GM21717 (cell line): Measurements from ENCODE around the gene MYOCD.

Experiments used
- ATAC-seq: cut with Tn5 transposase; IDR thresholded peaks from one replicate; pipeline ENCODE4 v1.9.1; 2021; ENCODE audit warnings: mild to moderate bottlenecking, moderate library complexity; ENCODE audit not compliant: unreplicated experiment

MYOCD gene

DNA sequence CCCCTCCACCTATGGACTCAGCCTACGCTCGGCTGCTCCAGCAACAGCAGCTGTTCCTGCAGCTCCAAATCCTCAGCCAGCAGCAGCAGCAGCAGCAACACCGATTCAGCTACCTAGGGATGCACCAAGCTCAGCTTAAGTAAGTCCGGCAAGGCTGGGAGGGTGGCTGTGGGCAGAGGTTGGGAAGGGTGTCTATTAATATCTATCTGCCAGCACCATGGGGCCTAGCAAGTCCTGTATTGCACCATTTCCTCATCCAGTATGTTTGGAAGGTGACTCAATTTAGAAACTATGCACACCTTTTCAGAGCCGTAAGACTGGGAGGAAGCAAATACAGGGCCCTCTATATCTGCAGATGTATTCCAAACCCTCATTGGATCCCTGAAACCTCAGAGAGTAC lies 78.6 kb downstream of the MYOCD start:
- ATAC-seq = no peak

DNA sequence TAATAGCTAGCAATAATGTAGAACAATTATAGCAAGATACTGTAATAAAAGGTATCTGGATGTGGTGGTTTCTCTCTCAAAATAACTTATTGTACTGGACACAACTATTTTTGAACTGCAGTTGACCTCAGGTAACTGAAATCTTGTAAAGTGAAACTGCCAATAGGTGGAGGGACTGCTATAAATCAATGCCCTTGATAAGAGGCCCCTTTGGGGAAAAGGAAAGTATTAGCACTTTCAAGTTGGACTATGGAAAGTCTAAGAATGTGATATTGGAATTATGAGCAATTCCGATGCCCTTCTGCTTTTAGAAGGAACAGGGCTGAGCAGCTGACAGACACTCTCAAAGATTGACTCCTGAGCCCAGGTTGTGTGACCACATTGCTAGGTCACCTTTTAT lies 79.1 kb downstream of the MYOCD start:
- no peak for ATAC-seq

DNA sequence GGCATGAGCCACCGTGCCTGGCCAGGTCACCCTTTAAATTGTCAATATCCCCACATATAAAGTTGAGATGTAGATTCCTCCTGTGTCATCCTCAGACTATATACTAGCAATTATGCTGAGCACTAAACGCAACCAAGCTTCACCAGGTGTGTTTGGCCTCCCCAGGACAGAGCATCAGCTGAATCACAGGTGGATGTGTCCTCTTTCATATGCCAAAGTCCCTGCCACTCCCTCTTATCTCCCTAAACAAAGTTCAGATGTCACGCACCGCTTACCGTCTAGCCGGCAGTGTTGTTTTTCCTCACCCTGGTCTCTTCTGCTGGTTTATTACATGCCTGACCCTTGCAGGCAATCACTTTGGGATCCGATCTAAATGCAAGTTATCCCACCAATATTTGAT lies 79.8 kb downstream of the MYOCD start:
- ATAC-seq = no peak

DNA sequence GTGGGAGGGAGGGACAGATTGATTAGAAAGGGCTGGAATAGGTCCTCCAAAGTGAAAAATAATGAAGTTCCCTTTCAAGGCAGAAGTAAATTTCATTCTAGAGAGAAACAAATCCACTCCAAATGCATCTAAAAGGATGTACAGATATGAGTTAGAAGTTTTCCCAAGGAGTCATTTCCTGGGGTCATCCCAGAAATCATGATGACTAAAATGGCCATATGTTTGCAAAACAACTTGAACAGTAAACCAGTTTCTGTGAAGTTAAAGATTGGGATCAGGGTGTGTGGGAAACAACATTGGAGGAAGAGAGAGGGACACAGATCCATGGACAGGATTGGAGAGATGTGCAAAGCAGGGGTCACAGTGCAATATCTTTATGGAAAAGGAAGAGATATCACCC lies 91.1 kb downstream of the MYOCD start:
- ATAC-seq = no peak

DNA sequence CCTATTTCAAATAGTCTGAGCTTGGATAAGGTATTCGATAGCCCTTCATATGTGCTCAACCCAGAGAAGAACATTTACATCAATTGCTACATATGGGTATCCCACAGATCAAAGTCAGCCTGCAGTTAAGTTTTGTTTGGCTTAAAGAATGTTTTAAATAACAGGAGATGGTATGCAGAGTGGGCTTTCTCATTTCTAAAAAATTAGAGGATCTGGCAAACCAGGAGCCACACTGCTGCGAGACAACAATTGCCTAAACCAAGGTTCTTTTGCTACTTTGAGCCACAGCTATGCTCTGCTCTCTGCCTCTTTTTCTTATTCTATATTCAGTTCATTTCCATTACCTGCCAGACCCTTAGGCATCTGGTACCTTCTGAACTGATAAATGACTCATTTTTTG lies 93.4 kb downstream of the MYOCD start:
- no peak for ATAC-seq

DNA sequence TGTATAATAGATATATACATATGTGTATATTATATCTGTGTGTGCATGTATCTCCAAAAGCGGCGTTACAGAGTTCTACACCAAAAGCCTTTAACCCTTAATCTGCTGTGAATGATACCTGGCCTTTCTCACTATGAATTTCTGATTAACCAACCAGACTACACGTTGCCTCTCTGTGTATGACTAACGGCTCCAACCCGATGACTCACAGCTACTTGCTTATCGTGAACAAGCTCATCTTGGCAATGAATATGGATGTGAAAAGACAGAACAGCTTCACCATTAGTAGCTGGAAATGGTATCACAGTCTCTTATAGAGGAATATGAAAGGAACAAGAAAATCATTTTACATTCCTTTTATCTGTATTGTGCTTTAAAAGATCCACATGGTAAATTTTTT lies 99.9 kb downstream of the MYOCD start:
- no peak for ATAC-seq

DNA sequence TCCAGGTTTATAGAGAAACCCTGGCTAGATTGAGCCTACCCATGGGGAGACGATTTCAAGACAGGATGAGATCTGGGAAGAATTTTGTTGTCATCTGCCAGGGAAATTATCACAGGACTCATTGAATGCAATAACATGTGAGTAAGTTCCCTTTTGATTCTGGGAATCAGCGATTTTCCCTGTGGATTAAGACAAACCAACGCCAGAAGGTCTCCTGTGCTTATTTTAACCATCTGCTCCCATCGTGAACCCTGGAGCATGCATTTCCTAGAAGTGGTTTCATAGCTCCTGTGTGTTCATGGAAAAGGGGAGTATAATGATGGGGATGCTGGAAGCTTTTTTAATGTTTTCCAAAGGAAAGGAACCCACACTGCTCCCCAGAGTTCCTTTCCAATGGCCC lies 102.6 kb downstream of the MYOCD start:
- ATAC-seq = no peak

DNA sequence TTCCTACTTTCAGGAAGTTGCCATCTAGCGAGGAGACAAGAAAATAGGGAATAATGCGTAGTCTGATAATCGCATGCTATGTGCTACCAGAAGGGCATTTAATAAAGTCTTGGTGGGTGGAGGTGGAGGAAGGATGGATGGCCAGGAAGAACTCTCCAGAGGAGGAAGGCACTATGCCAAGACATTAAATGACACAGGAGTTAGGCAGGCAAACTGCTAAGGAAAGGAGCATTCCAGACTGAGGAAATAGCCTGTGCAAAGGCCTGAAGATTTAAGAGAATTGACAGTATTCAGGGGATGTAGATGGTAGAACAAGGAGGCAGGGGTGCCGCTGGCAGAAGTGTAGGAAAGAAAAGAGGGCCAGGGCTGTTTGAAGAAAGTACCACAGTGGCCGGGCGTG lies 104.3 kb downstream of the MYOCD start:
- ATAC-seq = no peak

DNA sequence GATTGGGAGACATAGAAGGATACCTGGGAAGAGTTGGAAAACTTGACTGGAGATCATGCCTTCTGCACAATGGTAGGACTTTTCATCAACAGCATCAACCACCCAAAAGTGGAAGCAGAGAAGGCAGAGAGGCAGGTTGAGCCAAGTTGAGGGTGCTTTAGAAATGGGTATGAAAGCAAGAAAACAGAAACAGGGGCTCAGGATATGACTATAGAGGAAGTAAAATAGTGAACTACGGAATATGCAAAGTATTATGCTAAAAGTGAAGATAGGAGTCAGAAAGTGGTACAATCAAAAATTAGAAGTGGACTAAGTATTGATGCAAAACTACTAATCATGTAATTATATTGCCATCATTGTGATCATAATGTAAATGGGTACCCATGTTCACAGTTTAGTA lies 107.5 kb downstream of the MYOCD start:
- ATAC-seq = no peak

DNA sequence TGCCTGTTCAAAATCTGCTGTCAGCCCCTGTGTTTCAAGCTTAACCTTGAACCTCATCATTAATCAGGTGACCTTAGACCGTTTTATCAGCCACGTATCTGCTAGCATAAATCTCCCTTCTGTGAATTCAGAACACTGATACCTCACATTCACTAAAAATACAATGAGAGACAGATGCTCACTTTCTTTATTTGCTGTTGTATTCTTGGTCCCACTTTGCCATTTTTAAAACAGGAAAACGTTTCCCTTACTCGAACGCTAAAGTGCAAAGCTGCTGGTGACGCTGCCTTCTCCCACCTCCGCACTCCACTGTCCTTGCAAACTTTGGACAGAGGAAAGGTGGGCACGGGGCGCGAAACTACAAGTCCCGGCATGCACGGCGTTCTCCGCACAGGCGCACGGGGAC lies 123.4 kb downstream of the MYOCD start:
- peak; percentile 82 for ATAC-seq

DNA sequence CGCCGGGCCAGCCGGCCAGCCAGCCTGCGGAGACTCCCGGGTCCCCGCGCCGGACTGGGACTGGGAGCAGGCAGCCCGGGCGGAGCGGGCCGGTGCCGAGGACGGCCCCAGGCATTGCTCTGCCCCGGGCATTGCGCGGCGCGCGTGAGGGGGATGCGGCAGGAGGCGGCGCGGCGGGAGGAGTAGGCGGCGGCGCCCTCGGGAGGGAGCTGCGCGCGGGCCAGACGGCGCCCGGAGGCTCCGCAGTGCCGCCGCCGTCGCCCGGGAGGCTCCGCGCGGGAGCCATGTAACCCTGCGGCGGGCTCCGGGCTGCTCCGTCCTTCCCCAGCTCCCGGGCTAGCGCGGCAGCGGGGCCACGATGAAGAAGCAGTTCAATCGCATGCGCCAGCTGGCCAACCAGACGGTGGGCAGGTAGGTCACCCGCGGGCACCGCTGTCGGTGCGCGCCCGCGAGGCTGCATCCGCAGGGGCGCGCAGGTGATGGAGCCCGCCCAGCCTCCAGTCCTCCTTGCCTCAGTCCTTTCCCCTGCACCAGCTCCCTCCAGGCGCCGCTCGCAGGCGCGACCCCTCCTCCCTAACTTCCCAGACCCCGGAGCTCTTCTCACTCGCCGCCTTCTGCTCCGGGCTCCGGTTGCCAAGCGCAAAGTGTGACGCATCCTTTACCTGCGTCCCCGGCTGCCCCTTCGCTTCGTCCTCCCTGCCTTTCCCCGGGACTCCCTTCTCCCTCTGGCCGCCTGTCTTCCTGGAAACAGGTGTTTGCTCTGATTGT lies 124.0 kb downstream of the MYOCD start, which contains the start of gene ARHGAP44:
Gene ARHGAP44, plus strand, starts transcription at position 18 of the 768 bp plus-strand sequence. Its CDS starts 341 bp downstream, at position 359.
- ATAC-seq = peak; percentile 66

DNA sequence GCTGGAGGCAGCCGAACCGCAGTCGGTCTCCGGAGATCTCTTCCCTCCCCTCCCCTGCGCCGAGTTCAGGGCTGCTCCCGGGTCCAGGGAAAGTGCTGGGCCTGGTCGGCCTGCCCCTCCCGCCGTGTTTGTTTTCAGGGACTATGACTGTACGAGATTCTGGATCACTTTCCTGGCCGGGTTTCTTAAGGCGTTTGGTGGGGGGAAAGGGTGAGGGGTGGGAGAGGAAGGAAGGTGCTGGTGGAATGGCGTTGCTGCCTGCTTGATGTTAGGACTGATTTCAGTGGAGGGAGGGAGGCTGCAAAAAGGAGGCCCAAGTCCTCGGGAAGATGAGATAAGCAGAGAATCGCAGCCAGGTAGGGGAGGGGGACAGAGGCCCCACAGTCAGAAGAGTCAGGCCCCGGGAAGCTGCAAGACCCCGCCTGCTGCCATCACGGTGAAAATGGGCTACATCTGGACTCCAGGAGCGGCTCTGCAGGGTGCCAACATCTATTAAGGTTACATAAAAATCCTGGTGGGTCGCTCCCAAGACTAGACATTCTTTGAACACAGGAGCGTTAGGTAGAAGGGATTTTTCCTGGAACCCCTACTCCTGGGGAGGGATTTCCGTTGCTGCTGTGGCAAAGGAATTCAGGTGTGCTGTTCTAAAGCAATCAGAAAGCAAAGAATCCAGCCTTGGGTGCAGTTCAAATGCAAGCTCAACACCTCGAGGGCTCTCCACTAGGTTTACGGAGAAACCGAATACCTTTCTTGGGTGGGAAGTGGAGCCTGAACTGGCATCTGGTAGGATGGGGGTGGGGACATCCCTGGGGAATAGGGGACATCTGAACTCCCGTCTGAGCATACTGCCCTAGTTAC lies 124.8 kb downstream of the MYOCD start:
- ATAC-seq = no peak

DNA sequence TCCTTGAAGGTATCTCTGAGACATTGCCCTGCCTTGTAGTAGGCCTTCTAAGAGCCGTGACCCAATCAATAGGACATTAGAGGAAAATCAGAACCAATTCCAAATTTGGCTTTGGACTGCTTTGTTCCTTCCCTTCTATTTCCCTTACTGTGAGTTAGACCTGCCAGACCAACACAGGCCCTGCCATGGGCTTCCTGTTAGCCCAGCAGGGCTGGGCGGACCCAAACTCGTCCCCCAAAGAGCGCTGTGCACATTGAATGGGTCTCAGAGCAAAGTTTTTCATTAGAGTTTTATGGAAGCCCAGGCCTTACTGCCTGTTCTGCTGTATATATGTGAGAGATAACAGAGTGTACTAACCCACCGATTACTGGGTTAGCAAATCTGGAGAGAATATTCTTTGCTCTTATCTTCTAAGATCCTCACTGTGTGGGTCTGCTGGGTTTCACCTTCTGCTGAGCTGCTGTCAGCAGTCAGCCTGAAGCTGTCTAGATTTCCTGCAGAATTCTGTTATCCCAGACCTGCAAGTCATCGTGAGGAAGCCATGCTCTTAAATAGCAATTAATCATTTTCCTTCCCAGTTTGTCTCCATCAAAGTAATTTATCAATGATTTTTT lies 129.3 kb downstream of the MYOCD start:
- no peak for ATAC-seq

DNA sequence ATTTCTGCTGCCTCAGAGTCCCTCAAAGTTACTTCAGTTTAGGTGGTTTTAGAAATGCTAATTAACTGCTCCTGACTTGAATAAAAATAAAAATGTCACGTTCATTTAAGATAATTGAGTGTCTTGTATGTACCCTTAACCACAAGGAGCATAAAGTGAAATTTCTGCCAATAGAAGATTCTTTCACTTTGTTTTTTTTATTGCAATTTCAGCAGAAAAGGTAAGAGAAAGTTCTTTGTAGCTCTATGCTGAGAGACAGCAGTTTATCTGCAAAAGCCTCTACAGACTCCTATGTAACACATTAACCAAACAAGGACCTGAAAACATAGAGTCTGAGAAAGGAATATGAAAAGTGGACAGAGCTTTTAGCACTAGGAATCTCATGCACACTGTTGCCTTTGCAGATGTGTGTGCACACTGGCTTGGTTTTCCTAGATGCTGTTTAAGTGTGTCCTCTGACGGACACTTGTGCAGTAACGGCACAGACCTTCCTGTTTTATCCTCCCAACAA lies 135.2 kb downstream of the MYOCD start:
- no peak for ATAC-seq

DNA sequence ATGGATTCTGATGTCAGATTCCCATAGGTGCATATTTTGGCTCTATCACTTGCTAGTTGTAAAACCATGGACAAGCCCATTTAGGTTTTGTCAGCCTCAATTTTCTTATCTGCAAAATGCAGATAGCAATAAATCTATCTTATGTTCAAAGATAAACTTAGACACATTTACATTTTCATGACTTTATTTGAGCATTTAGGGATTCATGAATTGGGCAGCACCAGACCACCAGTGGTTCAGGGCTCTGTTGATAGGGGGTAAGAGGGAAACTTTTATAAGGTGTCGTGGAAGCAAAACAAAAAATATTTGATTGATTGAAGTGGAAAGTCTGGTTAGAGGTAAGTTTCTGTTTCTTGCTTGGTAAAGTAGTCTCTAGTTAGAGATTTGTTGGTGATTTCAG lies 140.9 kb downstream of the MYOCD start:
- ATAC-seq = no peak

DNA sequence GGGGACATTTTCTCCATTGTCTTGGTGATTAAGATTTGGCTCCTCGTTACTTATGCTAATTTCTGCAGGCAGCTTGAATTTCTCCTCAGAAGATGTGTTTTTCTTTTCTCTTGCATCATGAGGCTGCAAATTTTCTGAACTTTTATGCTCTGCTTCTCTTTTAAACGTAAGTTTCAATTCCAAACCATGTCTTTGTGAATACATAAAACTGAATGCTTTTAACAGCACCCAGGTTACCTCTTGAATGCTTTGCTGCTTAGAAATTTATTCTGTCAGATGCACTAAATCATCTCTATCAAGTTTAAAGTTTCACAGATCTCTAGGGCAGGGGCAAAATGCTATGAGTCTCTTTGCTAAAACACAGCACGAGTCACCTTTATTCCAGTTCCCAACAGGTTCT lies 143.0 kb downstream of the MYOCD start:
- no peak for ATAC-seq

DNA sequence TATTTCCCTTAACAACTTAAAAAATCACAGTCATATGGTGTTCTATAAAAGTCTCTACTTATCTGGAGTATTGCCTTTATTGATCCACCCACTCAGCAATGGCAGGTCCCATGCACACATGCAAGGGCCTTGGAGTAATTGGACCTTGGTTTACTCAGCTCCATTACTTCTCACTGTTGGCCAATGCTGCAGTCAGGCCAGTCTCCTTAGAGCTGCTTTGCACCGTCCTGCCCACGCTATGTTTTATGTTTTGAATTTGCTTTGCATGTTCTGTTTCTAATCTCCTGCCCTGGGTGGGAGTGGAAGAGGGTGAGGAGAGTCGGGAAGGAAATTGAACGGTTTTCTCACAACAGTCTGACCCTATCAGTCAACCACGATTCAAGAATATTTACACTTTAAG lies 147.2 kb downstream of the MYOCD start:
- ATAC-seq = no peak

DNA sequence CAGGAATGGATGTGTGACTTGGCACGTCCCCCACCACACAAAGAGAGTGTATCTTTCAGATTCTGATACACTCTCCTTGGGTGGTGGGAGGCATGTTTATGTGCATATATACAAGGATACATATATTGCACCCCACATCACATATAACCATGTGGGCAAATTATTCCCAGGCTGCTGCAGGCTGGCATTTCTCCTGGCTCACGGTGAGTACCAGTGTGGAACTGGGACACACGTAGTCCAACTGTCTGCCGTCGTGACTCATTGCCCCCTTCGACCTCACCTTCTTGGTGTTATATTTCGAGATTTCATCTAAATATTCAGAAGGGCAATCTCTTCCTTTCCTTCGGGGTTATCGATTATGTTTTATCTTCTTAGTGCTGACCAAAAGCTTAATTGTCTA lies 148.0 kb downstream of the MYOCD start:
- no peak for ATAC-seq

DNA sequence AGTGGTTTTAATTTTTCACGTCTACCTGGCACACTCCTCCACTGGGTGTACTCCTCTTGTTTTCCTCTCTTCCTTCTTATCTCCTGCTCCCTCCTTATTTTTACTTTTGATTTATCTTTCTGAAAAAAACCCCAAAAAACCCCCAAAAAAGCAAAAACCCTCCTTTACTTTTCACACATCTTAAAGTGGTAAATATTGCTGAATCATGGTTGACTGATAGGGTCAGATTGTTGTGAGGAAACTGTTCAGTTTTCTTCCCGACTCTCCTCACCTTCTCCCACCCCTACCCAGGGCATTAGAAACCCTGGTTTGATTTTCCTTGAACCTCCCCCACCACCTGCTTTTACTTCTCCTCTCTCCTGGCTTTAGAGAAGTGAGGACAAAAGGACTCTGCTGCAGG lies 149.0 kb downstream of the MYOCD start:
- no peak for ATAC-seq

DNA sequence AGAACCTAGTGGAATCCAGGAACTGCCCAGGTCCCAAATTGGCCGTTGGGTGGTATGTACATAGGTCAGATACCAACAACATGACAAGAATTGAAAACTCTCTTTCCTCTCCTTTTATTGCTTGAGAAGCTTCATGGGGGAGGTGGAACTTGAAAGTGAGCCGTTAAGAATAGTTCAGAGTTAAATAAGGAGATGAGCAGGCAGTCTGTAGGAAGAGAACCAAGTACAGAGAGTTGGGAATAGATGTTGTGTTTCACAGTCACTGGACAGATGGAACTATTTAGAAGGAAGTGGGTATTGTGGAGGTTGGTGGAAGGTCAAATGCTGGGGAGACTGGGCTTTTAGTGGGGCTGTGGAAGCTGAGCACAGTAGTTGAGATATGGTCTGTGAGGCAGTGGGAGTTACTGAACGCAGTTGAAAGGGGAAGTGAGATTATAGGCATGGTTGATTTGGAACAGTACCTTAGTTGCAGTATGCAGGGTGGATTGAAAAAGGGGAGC lies 150.0 kb downstream of the MYOCD start:
- ATAC-seq = peak; percentile 99
